C4-2B (cell line): Measurements from ENCODE around the gene CTIF.

ENCODE experiments used
- CTCF ChIP-seq: fragments of 450-650 bp; conservative IDR thresholded peaks from 2 replicates; pipeline ENCODE4 v1.5.1; 2017; ENCODE audit warnings: mild to moderate bottlenecking
- ZFX ChIP-seq: fragments of 450-650 bp; IDR thresholded peaks from 2 replicates; pipeline ENCODE4 v1.6.1; 2017

GRCh38 chr18:48828194-48828545, 289.3 kb downstream of the CTIF start:
- TF ChIP-seq CTCF (no peak), ZFX (no peak)
